NCI-H510A treated with DMSO at 0.1 percent for 48 hours (cell line): ENCODE measurements around the gene EED.
"Not testable (repeated sequence)": the region's sequence is repeated elsewhere in the genome, so short reads cannot be mapped to it uniquely, and the experiment has no call there.

Experiments
- DNase-seq: peaks from one replicate; lab custom pipeline; 2025; lab: John Stamatoyannopoulos, UW

Gene EED

DNA sequence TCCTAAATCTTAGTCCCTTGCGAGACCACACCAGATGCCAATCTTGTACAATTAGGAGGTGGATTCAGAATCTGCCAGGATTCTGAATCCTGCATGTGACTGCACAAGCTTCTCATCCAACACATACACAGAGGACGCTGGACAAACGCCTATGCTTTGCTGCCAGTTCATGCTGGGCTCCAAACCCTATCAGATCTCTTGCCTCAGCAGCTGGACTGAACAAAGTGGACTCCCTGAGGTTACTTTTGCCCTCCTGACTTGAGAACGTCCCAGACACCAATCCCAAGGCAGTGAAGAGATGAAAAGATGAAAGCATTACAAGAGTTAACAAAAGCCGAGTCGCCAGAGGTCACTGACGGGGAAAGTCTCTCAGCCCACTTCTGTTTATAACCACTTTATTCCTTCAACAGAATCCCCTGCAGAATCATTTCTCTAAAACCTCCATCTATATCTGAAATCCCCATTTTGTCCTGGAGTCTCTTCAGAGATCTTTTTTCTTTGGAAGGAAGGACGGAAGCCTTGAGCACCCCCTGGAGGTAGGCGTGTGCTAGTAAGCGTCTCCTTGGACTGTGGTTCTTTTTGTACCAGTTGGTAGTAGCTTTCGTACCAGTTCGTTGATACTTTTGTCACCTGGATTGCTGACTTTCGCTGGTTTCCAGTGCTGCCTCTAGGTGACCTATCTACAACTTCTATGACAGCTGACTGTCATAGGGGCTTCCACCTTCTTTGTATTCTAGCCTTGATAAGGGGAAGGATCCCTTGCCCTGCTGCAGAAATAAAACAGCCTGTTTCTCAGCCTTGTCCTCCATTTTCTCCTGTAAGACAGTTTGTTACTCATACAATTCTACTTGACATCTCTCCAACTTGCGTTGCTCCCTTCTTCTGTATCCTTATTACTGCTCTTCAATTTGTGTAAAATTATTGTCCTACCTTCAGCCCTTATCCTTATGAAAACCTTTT is 26.1 kb upstream of the EED start:
- DNase-seq = peak; percentile 41

DNA sequence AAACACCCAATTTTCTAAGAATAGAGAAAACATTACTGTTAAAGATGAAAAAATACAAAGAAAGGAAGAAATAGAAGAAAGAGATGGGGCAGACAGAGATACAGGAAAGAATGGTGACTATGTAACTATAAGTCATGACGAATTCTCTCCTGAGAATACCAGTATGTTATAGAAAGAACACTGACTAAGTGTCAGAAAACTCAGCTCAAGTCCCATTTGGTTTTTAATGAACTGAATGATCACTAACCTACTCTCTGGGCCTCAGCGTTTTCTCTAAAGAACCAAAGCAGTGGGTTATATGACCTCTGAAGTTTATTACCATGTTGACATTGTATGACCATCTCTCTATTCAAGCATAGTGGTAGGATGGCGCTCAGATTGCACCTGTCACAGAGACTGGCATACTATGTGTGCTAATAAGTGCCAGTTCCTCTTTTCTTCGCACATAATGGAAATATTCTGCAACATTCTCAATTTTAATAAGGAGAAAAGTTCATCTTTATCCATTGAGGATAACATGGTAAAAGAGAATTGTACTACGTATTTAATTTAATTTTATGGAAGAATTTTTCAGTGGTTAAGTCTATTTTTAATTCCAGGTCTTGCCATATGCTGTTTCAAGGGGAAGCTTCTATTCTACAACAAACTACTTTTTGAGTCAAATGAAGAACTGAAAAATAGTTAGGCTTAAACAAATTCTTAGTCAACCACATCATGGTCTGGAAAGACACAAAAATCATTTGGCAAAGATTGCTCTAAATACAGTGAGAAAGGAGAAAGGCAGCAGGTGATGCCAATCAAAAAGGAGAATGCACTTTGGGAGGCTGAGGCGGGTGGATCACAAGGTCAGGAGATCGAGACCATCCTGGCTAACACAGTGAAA is 25.0 kb upstream of the EED start:
- DNase-seq = no peak

DNA sequence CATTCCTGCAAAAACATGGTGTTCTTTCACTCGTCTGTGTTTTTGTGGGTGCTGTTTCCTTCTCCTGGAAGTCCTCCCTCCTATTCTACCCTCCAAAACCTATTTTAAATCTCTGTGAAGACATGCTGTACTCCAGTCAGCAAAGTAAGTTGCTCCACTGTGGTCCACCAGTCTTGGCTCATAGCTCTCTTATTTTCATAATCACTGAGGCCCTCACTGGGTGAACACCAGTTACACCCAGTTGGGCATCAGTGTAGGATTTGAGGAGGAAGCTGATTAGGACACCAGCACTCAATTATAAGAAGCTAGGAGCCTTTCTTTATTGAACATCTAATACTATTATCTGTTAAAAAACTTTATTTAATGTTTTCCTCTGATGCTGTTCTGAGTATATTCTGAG is 23.9 kb upstream of the EED start:
- DNase-seq = no peak

DNA sequence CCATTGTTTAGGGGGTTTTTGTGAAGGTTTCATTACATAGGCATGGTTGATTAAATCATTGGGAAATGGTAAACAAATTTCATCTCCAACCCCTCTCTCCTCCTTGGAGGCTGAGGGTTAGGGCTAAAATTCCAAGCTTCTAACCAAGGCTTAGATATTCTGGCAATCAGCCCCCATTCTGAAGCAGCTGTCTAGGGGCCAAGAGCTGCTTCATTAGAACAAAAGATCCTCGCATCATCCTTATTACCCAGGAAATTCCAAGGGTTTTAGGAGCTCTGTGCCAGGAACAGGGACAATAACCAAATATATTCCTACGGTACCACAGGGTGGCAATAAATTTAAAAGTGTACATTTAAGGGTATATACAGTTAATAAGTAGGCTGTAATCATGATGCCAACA is 22.5 kb upstream of the EED start:
- no peak for DNase-seq

DNA sequence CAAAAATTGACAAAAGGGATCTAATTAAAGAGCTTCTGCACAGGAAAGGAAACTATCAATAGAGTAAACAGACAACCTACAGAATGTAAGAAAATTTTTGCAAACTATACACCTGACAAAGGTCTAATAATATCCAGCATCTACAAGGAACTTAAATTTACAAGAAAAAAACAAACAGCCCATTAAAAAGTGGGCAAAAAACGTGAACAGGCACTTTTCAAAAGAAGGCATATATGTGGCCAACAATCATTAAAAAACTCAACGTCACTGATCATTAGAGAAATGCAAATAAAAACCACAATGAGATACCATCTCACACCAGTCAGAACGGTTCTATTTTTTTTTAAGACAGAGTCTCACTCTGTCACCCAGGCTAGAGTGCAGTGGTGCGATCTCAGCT is 20.0 kb upstream of the EED start:
- DNase-seq = not testable (repeated sequence)

DNA sequence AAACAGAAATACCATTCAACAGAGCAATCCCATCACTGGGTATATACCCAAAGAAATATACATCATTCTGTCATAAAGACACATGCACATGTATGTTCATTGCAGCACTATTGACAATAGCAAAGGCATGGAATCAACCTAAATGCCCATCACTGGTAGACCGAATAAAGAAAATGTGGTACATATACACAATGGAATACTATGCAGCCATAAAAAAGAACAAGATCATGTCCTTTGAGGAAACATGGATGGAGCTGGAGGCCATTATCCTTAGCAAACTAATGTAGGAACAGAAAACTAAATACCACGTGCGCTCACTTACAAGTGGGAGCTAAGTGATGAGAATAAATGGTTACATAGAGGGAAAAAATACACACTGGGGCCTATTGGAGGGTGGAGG is 19.2 kb upstream of the EED start:
- not testable (repeated sequence) for DNase-seq

DNA sequence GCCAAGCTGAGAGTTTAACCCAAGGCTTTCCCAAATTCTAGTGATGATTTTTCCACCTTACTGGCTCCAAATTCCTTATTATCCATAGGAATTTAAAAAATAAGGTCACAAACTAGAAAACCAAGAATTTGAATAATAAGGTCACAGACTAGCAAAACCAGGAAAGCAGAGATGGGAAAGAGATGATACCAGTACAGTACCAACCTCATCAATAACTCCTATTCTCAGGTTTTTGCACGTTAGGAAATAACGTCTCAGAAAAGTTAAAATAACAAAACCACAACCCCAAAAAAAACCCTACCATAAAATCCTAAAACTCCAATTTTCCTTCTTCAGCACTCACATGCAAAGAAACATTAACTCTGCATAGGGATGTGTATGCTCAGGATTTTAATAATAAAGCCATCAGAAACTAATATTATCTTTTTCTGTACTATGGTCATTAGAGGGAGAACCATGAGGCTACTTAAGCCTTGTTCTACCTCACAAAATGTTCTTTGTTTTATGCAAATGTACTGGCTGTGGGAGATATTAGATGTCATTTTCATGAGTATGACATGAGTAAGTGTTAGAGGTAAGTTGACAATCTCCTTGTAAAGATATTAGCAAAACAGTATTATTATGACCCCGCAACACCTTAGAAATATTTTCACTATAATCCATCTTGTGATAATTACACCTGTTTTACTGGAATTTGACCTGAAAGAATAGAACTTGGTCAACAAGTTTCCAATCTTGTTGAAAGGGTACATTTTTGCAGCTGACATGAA is 16.1 kb upstream of the EED start:
- no peak for DNase-seq

DNA sequence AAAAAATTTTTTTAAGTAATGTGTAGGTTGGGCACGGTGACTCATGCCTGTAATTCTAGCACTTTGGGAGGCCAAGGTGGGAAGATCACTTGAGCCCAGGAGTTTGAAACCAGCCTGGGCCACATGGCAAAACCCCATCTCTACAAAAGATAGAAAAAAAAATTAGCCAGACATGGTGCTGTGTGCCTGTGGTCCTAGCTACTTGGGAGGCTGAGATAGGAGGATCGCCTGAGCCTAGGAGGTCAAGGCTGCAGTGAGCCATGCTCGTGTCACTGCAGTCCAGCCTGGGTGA is 15.6 kb upstream of the EED start:
- DNase-seq = not testable (repeated sequence)

DNA sequence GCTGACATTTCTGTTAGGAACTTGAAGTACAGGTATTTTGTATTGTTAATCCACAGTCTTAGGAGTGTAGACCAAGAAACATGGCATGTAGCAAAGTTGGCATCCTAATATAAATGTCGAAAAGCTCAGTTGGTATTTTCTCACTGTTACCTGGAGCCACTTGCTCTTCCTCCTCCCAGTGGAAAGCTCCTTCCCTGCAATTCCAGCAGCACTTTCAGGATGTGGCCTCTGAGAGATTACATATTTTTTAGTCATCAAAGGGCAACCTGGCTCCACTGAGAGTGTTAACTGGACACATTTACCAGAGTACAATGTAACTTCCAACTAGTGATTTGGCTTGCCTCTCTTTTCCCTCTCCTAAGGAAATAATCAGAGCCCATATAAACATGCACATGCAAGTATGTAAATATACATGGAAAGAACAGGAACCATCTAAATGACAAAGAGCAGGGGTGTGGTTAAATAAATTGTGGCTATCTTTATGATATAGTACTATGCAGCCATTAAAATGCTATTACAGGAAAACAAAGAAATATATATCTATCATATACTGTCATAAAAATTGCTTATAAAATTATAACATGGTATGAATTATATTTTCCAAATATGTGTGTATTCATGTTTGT is 14.3 kb upstream of the EED start:
- no peak for DNase-seq

DNA sequence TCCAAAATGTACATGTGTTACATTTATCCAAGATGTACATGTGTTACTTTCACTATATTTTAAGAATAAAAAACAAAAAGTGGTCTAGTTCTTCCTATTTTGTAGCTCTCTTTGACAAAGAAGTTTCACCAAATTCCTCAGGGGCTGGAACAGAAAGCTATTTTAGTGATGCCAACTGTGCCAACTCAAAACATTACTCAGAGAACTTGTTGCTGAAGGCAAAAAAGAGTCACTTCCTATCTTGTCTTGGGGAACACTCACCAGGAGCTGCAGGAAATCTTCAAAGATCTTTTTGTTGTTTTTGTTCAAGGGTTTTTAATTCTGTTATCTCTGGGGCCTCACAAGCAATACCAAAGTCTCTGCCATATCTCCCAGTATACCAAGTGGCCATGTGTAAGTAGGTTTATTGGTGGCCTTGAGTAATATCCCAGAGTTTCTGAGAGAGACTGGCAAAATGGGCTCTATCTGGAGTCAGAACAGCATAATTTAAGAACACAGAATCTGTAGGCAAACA is 13.6 kb upstream of the EED start:
- DNase-seq = no peak

DNA sequence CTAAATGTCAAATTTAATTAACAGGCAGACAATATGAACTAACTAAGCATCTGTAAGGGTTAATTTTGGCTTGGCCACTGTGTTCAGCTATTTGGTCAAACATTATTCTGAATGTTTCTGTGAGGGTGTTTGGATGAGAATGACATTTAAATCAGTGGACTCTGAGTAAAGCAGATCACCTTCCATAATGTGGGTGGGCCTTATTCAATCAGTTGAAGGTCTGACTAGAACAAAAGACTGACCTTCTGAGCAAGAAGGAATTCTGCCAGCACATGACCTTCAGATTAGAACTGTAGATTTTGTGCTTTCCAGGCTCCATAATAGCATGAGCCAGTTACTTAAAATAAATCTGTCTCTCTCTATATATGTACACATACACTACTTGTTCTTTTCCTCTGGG is 12.0 kb upstream of the EED start:
- no peak for DNase-seq

DNA sequence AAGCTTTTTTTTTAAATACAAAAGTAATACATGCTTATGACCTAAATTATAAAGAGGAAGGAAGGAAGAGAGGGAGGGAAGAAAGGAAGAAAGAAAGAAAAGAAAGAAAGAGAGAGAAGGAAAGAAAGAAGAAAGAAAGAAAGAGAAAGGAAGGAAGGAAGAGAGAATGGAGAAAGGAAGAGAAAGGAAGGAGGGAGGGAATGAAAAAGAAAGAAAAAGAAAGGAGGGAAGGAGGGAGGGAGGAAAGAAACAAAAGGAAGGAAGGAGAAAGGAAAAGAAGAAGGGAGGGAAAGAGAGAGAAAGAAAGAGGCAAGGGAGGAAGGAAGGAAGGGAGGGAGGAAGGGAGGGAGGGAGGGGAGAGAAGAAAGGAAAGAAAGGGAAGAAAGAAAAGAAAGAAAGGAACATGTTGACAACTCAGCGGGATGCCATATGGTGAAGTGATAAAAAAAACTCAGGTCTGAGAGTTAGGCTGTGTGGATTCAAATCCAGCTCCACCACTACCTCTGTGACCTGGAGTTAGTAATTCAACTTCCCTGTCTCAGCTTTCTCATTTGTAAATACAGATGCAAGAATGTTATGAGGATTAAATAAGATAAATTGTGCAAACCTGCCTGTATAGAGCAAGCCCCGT is 9.6 kb upstream of the EED start:
- DNase-seq = no peak

DNA sequence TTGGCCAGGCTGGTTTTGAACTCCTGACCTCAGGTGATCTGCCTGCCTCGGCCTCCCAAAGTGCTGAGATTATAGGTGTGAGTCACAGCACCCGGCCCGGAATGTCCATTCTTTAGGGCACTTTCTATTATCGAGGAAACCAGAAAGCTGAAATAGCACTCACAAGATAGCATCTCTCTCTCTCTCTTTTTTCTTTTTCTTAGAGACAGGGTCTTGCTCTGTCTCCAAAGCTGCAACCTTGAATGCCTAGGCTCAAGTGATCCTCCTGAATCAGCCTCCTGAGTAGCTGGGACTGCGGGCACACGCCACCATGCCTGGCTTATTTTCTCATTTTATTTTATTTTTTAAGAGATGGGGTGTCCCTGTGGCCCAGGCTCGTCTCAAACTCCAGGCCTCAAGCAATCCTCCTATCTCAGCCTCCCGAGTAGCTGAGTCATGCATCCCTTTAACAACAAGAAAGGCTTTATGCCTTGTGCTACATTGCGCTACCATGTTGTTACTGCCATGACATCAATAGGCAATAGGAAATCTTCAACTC is 7.2 kb upstream of the EED start:
- no peak for DNase-seq

DNA sequence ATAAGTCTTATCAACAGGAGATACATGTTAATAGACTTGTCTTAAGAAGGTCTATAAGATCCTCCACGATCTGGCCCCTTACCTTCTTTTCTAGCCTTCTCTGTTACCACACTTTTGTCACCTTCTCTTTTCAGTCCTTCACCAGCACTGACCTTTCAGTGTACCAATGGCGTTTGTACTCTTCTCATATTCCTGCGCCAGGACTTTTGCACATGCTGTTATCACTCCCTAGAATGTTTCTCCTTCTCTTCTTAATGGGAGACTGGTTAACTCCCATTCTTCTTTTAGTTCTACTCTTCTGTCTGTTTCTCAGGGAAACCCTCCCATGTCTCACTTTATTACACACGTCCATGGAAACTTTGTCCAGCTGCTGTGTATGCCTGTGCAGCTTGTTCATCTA is 4.4 kb upstream of the EED start:
- no peak for DNase-seq

DNA sequence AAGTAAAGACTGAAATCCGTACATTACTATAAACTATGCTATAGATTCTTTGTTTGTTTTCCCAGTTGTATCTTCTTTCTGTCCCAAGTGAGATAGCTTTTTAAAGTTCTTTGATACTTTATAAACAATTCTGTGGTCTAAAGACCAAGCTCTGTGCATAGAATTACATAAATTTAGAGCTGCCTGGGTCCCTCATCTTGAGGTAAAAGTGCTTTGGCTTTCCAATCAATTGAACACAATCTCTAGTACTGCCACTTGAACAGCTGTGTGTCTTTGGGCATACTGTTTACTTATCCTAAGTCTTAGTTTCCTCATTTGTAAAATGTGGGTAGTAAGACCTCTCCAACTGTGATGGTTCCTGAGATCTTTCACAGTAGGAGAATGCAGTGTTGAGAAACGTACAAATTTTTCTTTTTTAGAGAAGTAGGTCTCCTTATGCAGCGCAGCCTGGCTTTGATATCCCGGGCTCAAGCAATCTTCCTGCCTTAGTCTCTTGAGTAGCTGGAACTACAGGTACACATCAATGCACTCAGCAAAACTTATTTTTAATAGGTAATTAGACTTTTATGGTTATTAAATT is 2.5 kb upstream of the EED start:
- no peak for DNase-seq

DNA sequence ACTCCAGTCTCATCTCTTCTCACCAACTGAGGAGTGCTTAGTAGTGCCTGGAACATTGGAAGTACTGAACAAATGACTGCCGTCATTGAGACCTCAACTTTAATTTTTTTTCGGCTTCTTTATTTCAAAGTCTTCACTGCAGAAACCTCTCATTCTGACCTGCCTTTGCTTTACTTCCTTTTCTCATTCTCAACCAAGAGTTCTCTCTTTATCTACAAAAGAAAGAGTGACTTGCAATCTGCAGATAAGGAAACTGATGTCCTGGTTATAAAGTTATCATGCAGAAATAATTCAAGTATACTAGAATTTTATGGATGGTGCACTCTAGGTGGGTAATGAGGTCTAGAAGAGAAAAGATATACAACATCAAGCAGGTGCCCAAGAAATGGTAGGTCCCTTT is 1.2 kb upstream of the EED start:
- no peak for DNase-seq

DNA sequence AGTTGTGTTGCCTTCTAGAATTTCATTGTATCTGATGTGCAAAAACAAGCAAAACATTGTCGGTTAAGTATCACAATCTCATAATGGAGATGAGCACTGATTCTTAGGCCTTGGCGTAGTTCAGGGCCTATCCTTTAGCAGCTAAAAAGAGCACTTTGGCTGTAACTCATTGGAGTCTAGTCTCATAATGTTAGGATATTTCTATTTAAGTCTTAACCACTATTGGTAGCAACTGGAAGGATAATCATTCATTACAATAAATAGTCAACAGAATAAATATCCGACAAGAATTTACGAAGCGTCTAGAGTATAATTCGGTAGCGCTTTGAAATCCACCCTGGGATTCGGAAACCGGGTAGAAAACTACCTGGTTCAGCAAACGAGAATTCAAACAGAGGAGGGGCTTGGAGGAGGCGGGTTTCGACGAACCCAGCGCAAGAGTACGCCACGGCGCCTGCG is 461 bp upstream of the EED start:
- no peak for DNase-seq

DNA sequence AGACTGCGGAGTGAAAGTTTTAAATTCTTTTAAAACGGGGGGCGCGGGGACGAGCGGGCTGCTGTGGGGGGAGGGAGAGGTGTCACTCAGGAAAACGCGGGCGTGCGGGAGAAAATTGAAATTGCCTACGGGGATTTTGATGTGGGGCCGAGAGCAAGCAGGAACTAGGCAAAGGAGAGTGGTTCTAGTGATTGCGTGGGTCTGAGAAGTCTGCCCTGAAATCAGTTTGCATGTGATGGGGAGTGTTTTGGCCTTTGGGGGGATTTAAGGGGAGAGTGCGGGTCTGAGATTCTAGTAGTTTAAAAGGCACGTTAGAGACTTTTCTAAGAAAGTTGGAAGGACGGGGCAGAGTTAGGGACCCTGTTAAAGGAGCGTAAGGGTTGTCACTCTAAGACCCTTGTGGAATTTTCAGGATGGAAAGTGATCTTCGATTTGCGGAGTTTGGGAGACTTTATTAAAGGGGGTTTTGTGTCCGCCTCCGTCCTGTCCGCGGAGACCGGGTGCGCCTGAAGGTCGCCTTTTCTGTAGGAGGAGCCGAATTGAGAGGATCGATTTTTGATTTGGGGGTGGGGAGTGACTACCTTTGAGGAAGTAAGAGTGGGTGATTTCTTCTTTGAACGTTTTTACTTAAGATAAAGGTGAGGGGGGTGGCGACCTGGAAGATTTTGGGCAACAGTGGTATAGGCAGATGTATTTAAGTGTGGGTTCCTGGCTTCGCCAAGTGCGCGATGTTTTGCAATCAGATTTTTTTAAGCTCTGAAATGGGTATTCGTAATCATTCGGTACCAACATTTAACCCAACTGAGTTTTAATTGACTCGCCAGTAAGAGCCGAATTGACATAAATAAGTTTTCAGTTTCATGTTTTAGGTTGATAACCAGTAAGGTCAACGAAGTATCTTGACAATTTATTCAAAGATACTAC is 1.1 kb downstream of the EED start:
- no peak for DNase-seq

DNA sequence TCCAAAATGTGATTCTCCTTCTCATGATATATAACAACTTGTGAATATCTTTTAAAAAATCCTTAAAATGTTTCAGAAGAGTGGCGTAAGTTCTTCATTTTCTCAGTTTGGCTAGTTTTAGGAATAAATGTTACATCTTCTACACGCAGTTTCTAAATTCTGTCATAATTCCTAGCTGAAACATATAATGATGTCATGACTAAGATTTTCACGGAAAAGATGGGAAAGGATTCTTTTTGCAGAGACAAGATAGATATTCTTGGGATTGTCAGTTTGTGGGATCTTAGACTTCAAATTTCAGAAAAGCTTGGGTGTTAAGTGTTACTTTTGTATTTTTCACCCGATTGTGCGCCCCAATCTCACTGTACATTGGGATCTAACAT is 1.7 kb downstream of the EED start:
- no peak for DNase-seq

DNA sequence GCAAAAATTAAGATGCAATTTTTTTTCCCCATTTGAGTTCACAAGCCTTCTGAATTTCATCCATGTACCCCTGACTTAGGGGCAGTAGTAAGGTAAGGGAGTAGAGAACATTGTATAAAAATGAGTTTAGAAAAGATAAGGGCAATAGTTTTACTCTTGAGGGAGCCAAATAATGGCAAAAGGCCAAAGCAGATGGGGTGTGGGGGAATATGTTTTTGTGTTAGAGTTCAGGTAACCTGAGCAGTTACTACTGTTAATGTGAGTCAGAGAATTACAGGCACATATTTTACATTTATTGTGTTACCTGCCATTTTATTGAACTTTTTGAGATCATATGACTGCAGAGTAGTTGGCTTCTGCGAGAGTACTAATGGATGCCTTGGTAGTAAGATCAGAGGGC is 3.1 kb downstream of the EED start:
- no peak for DNase-seq
